ENCODE results near the gene TRMT61A.
A peak's percentile ranks its signal among the peaks of the same experiment; 100 is the strongest.

The TRMT61A gene

GRCh38 chr14:103491691-103492090 lies 37.3 kb upstream of the TRMT61A start:
- TF ChIP-seq CTCF (IDR thresholded peaks at IDR 0.05; ENCODE audit: control insufficient read depth, extremely low read depth, insufficient read depth), result no peak
- DNase-seq (ENCODE audit: low read depth), result no peak
- no peak overlapping the region for H3K4me3 ChIP-seq (ENCODE audit: low read depth, low read length)

- no peak for TF ChIP-seq CTCF (IDR thresholded peaks at IDR 0.05; ENCODE audit: control insufficient read depth, extremely low read depth, insufficient read depth)
- DNase-seq (ENCODE audit: low read depth), result no peak
- H3K4me3 ChIP-seq (ENCODE audit: low read depth, low read length), result no peak overlapping the region
These were observed 36.7 kb upstream of the TRMT61A start for GRCh38 chr14:103492156-103492925.

GRCh38 chr14:103495854-103496253 lies 33.1 kb upstream of the TRMT61A start:
- TF ChIP-seq CTCF (IDR thresholded peaks at IDR 0.05; ENCODE audit: control insufficient read depth, extremely low read depth, insufficient read depth), result no peak
- DNase-seq (ENCODE audit: low read depth), result no peak
- no peak overlapping the region for H3K4me3 ChIP-seq (ENCODE audit: low read depth, low read length)

- no peak for TF ChIP-seq CTCF (IDR thresholded peaks at IDR 0.05; ENCODE audit: control insufficient read depth, extremely low read depth, insufficient read depth)
- no peak for DNase-seq (ENCODE audit: low read depth)
- no peak overlapping the region for H3K4me3 ChIP-seq (ENCODE audit: low read depth, low read length)
These were observed 32.2 kb upstream of the TRMT61A start for GRCh38 chr14:103496776-103497175.

- no peak for DNase-seq (ENCODE audit: low read depth)
These were observed 29.3 kb upstream of the TRMT61A start for GRCh38 chr14:103499709-103500108.

GRCh38 chr14:103500148-103500990 lies 28.6 kb upstream of the TRMT61A start:
- peak; percentile 64 for DNase-seq (ENCODE audit: low read depth)
- TF ChIP-seq CTCF (IDR thresholded peaks at IDR 0.05; ENCODE audit: control insufficient read depth, extremely low read depth, insufficient read depth), result peak; percentile 97
- no peak overlapping the region for H3K4me3 ChIP-seq (ENCODE audit: low read depth, low read length)

More at GRCh38 chr14:103499709-103500108, 29.3 kb upstream of the TRMT61A start:
- H3K4me3 ChIP-seq (ENCODE audit: low read depth, low read length), result no peak overlapping the region
- no peak for TF ChIP-seq CTCF (IDR thresholded peaks at IDR 0.05; ENCODE audit: control insufficient read depth, extremely low read depth, insufficient read depth)
